ENCODE results near the gene GNG12. TPM values are rescaled to one million over a fixed set of nuclear protein-coding genes. Genes with fewer than 3 reads are reported as not detected.

The GNG12 gene
- polyA plus RNA-seq (147 to 208 TPM (median 148 TPM) in 3 replicates), polyA minus RNA-seq (107 to 201 TPM (median 132 TPM) in 3 replicates)
- polyA plus RNA-seq (2011; ENCODE audit: low read depth) = 16.4 TPM
- 140 and 266 TPM in 2 replicates for polyA plus RNA-seq (2011; cell fraction: cytosol; rRNA removed)
- polyA plus RNA-seq (2011; cell fraction: nucleus; rRNA removed) = 81.5 and 104 TPM in 2 replicates
- polyA plus RNA-seq (2012; ENCODE audit: low replicate concordance) = 54.5 and 130 TPM in 2 replicates
- polyA minus RNA-seq (2011; cell fraction: cytosol; rRNA and poly(A)+ RNA removed) = 149 TPM
- 61.2 and 122 TPM in 2 replicates for polyA minus RNA-seq (2011; cell fraction: nucleus; rRNA and poly(A)+ RNA removed)

DNA sequence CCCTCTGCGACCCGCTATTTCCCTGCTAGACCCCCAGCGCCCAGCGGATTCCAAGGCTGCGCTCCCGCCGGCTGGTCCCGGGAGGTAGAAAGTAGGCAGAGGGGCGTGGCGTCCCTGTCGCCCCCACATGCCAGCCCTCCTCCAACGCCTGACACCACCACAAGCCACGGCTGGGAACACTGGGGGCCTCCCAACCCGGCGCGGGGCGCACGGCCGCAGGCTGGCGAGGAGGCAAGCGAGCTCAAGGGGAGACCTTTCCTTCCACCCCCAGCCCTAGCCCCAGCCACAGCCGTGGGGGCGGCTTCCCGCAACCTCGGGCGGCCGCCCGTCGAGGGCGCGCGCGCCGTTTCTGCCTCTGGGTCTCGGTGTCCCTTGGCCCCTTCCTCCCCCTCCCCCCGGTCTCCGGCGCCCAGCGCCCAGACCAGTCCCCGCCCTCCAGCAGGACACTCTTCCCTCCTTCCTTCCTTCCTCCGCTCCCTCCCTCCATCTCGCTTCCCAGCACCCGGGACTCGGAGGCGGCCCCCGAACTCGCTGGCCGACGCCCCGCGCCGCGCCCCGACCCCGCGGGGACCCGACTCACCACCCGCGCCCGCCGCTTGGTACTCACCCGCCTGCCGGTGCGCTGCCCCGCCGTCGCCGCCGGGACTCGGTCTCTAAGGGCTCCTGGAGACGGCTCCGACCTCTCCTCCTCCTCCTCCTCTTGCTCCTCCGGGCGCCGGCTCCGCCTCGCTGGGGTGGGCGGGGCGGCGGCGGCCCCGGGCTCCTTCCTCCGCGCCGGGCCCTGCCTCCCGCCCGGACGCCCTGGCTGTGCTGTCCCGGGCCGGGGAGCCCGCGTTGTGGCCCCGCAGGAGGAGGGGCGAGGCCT lies at the start of gene GNG12:
Gene GNG12, minus strand, starts transcription at position 731 of the 865 bp plus-strand sequence. CDS start 125,781 bp downstream, outside the sequence.
- TF ChIP-seq CTCF (optimal IDR thresholded peaks at IDR 0.05 in 1 of 3, IDR thresholded peaks at IDR 0.05 in 1 of 3, conservative IDR thresholded peaks at IDR 0.05 in 1 of 3; ENCODE audit: extremely low read depth in 1 of 3, insufficient read depth in 2 of 3, low read length in 3 of 3) (no peak), EZH2 (IDR thresholded peaks at IDR 0.05; ENCODE audit: low read length) (no peak)
- dilution Hi-C loops (cut with MboI; ENCODE audit: extremely low pct_ligation_motif_present, low sequenced_read_pairs) = no loop called here
- Histone ChIP-seq H3K79me2 (ENCODE audit: control insufficient read depth, insufficient read depth, low read length) (peaks cover 51% of the 10 kb centered on the region), H3K9me1 (ENCODE audit: control insufficient read depth, extremely low read depth, insufficient read depth, low read length) (peaks cover 3% of the 10 kb centered on the region), H3K4me3 (ENCODE audit: control insufficient read depth in 2 of 3, extremely low read depth in 1 of 3, insufficient read depth in 2 of 3, low read depth in 1 of 3, low read length in 3 of 3) (peak within 1 kb of the TSS; percentile 61 to 93 (median 72)), H4K20me1 (ENCODE audit: control insufficient read depth, extremely low read depth, insufficient read depth, low read length) (no peaks in the 10 kb centered on the region), H3K4me1 (ENCODE audit: control insufficient read depth, extremely low read depth, insufficient read depth, low read length) (peaks cover 48% of the 10 kb centered on the region), H3K27ac (ENCODE audit: control insufficient read depth, insufficient read depth, low read length) (peak within 1 kb of the TSS; percentile 84), H3K27me3 (ENCODE audit: control insufficient read depth, extremely low read depth, insufficient read depth, low read length) (no peaks in the 10 kb centered on the region), H2AFZ (ENCODE audit: control insufficient read depth, low read length) (peak within 1 kb of the TSS; percentile 60), H3K36me3 (ENCODE audit: control insufficient read depth in 2 of 2, extremely low read depth in 1 of 2, insufficient read depth in 2 of 2, low read length in 2 of 2) (peaks cover 3 to 9% of the 10 kb centered on the region in 2 experiments), H3K4me2 (ENCODE audit: control insufficient read depth, extremely low read depth, insufficient read depth, low read depth, low read length) (peak within 1 kb of the TSS; percentile 80), H3K9me3 (ENCODE audit: control insufficient read depth, low read depth, low read length) (no peaks in the 10 kb centered on the region), H3K9ac (ENCODE audit: control insufficient read depth, extremely low read depth, insufficient read depth, low read length) (peak within 1 kb of the TSS; percentile 80)
- no peak for FAIRE-seq
- DNase-seq (ENCODE audit: low read depth, low spot score) = no peak

GRCh38 chr1:67882196-67882958 lies 49.1 kb upstream of the GNG12 start:
- no peak overlapping the region for H3K9ac ChIP-seq (ENCODE audit: control insufficient read depth, extremely low read depth, insufficient read depth, low read length)
- FAIRE-seq = peak; percentile 55
- no peaks in the 10 kb centered on the region for H3K9me3 ChIP-seq (ENCODE audit: control insufficient read depth, low read depth, low read length)
- no peak for DNase-seq (ENCODE audit: low read depth, low spot score)
- no peaks in the 10 kb centered on the region for H4K20me1 ChIP-seq (ENCODE audit: control insufficient read depth, extremely low read depth, insufficient read depth, low read length)
- TF ChIP-seq EZH2 (IDR thresholded peaks at IDR 0.05; ENCODE audit: low read length) (no peak), CTCF (optimal IDR thresholded peaks at IDR 0.05 in 1 of 3, IDR thresholded peaks at IDR 0.05 in 1 of 3, conservative IDR thresholded peaks at IDR 0.05 in 1 of 3; ENCODE audit: extremely low read depth in 1 of 3, insufficient read depth in 2 of 3, low read length in 3 of 3) (no peak)
- dilution Hi-C loops (cut with MboI; ENCODE audit: extremely low pct_ligation_motif_present, low sequenced_read_pairs) = no loop called here
- no peak overlapping the region for H2AFZ ChIP-seq (ENCODE audit: control insufficient read depth, low read length)
- no peak overlapping the region for H3K27ac ChIP-seq (ENCODE audit: control insufficient read depth, insufficient read depth, low read length)
- H3K27me3 ChIP-seq (ENCODE audit: control insufficient read depth, extremely low read depth, insufficient read depth, low read length) = no peaks in the 10 kb centered on the region
- H3K4me2 ChIP-seq (ENCODE audit: control insufficient read depth, extremely low read depth, insufficient read depth, low read depth, low read length) = no peak overlapping the region
- no peaks in the 10 kb centered on the region for H3K79me2 ChIP-seq (ENCODE audit: control insufficient read depth, insufficient read depth, low read length)
- no peaks in the 10 kb centered on the region for H3K9me1 ChIP-seq (ENCODE audit: control insufficient read depth, extremely low read depth, insufficient read depth, low read length)
- H3K4me1 ChIP-seq (ENCODE audit: control insufficient read depth, extremely low read depth, insufficient read depth, low read length) = peaks cover 15% of the 10 kb centered on the region
- no peak overlapping the region for H3K4me3 ChIP-seq (ENCODE audit: control insufficient read depth in 2 of 3, extremely low read depth in 1 of 3, insufficient read depth in 2 of 3, low read depth in 1 of 3, low read length in 3 of 3)
- no peaks in the 10 kb centered on the region for H3K36me3 ChIP-seq (ENCODE audit: control insufficient read depth in 2 of 2, extremely low read depth in 1 of 2, insufficient read depth in 2 of 2, low read length in 2 of 2)

All from keratinocyte (primary cell).